Skin of body (tissue), 2 donors: ENCODE measurements around the gene HDGFL1. TPM values are rescaled to one million over a fixed set of nuclear protein-coding genes. Genes with fewer than 3 reads are reported as not detected.

ENCODE experiments used
- DNase-seq: peaks from one replicate; lab custom pipeline; 2025; lab: John Stamatoyannopoulos, UW
- total RNA-seq: library from RNA; depleted of rRNA; stranded (reverse); fragments of >200 nt; gene quantifications from one replicate; pipeline ENCODE4 v1.2.3, GENCODE V29; 2014

HDGFL1 gene
- total RNA-seq = not detected

DNA sequence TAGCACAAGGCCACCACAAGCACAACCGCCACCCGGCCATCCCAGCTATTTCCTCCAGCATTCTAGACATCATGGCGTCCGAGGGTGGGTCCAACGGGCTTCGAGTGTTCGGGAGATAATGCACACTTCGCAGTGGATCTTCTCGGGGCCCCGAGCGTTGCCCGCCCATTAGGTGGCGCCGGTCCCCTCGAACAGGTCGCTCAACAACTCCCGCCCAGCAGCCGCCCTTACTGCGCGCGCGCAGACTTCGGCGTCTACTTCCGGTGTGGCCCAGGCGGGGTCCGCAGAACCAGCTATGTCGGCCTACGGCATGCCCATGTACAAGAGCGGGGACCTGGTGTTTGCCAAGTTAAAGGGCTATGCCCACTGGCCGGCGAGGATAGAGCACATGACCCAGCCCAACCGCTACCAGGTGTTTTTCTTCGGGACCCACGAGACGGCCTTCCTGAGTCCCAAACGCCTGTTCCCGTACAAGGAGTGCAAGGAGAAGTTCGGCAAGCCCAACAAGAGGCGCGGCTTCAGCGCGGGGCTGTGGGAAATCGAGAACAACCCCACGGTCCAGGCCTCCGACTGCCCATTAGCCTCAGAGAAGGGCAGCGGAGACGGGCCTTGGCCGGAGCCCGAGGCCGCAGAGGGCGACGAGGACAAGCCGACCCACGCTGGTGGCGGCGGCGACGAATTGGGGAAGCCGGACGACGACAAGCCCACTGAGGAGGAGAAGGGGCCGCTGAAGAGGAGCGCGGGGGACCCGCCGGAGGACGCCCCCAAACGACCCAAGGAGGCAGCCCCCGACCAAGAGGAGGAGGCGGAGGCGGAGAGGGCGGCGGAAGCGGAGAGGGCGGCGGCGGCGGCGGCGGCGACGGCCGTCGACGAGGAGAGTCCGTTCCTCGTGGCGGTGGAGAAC, at the start of gene HDGFL1:
Gene HDGFL1 (plus strand): TSS at position 286 of the 904 bp plus-strand sequence. CDS start 10 bp downstream, at position 296.
- DNase-seq = no peak

DNA sequence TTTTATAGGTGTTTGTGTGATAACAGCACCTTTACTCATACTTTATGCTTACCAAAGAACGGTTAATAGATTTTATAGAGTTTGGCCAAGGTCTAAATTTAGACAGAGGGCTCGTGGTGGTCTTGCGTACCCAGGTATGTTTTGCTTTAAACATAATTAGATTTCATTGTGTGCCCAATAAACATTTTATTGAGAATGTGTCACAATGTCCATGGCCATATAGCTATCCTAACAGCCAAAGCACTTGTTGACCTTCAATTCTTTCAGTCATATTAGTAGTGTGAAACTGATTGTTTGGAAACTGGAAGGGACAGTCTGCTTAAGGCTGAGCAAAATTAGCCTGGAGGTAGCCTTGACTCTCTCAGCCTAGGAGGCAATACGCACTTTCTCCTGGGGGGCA, 48.3 kb upstream of the HDGFL1 start:
- DNase-seq = no peak

DNA sequence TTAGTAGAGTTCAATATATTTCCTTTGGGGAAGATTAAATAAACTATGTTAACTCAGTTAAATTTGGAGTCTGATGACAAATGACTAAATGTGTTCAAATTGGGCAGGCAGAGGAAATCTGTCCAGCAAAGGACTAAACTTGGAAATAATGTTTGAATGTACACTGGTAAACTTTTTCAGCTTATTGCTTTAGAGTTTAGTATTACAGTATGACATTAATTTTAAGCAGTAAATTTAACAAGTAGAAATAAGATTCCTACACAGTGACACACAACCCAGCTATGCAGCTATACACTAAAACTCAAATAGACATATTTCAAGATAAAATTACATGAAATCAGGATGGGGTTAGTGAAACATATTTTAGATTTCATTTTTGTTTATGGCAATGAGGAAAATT, 42.6 kb upstream of the HDGFL1 start:
- no peak for DNase-seq

DNA sequence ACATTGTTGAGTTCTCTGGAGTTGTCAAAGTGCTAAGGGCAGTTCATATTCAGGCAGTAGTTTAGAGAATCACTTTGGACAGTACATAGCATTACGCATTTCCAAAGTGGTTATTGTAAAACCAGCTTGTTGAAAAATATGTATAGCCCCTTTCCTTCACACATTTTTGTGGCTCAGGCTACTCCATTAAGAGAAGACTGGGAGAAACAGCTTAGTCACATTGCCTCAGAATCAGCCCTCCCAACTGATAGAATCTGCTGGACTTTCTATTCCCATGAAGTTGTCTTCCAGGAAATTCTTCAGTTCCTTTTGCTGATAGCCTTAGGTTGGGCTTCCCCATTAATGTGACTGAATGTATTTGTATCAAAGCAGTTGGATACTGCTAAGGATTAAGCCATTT, 39.5 kb upstream of the HDGFL1 start:
- DNase-seq = no peak

DNA sequence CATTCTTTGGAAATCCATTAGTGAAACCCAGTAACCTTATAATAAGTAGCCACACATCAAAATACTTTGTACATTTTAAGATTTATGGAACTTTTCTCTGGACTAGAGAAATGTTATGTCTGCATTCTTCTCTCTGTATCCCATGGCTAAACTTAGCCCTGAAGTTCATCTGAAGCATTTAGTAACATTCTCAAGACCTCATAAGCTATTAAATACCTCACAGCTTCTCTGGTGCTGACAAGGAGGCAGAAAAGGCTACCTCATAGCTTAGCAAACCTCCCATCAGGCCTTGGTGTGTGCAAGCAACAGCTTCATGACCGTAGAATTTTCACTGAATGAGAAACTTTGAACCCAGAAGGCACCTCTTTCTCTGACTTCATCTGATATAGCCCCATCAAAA, 38.9 kb upstream of the HDGFL1 start:
- DNase-seq = no peak

DNA sequence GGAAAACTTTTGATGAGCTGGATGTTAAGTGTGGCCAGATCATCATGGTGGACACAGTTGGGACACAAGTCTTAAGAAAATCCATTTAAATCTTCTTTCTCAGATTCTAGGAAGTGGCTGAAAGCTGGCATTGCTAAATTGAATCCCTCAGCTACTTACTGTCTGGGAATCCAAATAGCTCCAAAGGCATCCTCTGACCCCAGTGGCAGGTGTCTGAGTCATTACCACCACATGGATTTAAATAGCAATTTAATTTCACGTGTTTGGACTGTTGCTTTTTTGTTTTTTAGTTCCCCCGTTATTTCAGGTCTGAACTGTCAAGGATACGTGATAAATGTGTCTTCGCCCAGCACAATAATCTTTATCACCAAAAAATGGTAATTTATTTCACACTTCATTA, 33.2 kb upstream of the HDGFL1 start:
- no peak for DNase-seq

DNA sequence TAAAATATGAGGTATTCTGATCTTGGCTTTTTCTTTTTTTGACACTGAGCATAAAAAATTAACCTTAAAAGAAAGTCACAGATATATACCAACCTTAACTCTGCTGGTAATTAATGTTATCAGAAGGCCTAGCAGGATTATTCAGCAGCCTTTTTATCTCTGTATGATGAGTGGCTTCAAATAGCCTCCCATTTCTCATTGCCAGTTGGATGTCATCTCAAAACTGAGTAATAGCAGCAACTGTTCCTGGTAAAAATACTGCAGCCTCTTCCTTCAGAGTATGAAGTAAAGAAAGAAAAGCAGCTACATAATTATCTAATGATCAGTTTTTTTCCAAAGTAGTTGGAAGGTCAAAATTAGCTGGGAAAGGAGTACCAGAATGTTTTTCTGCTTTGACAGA, 24.9 kb upstream of the HDGFL1 start:
- no peak for DNase-seq

DNA sequence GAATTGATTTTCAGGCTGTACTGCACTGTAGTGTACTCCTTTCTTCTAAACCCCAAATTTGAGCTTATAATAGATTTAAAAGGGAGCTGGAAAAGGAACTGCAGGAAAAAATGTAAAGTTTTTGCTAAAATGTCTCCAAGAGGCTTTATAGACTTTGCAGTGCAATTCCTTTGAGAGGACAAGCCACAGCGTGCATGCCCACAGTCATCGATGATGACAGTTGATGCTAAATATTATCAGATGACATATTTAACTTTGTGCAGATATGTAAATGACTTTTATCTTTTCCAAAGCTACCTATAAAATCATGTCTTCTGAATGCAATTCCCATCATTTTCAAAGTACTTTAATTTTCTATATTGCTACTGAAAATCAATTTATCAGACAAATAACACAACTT, 24.3 kb upstream of the HDGFL1 start:
- DNase-seq = no peak

DNA sequence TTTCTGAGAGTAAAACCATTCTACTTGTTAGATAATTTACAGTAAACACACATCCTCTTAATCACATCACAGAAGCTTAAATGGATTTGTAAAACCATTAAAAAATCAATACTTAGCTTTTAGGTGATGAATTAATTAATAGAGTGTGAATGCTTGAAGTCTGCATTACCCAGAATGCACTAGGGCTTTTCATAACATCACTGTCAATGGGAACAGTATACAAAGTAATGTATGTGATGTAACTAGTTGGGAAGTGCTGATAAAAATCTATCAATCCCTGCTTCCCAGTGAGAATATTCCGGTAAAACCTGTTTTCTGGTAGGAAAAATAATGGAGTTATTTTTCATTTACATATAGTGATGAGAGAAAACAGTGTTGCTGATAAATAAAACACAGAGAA, 23.1 kb upstream of the HDGFL1 start:
- DNase-seq = no peak

DNA sequence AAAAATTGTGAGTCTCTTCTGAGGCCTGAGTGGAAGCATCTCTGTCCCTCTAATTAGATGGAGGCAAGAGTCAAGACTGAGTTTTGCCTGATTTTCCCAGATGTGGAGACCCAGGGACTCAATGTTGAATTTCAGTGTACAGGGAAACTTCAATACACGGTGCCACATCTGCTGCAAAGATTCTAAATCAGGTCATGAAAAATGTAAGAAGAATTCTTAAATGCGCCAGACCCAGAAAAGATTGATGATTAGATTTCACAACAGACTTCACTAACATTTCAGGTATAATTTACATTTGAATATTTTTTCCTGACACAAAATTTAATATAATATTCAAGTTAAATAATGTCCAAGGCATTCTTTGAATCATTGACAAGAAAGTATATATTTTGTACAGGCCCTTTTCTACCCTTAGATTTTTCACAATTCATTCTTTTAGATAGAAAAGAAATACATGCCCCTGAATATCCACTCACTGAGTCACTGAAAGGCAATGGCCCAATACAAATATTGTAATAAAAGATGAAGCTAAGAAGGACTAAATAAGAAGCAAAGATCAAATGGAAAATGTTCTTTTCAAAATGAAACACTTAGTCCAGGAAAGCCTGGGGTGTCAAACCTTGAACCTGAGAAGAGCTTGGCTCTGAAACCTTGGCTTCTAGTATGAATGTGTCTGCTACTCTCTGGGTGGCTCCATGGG, 18.2 kb upstream of the HDGFL1 start:
- DNase-seq = no peak

DNA sequence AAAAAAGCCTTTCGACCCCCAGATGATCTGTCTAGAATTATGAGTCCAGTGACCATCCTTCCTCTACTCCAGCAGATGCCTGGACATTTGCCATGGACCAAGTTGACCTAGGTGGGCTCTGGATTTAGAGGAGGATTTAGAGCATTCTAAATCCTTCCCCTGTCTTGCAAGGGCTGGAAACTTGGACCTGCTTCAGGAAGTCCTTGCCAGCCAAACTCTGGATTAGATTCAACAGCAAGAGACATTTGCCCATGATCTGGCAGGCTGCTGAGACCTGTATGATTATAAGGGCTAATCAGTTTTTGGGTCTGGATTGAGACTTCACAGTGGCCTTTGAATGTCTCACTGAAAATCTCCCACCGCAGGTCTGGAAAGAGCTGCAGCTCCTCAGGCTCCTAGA, 13.1 kb upstream of the HDGFL1 start:
- DNase-seq = no peak

DNA sequence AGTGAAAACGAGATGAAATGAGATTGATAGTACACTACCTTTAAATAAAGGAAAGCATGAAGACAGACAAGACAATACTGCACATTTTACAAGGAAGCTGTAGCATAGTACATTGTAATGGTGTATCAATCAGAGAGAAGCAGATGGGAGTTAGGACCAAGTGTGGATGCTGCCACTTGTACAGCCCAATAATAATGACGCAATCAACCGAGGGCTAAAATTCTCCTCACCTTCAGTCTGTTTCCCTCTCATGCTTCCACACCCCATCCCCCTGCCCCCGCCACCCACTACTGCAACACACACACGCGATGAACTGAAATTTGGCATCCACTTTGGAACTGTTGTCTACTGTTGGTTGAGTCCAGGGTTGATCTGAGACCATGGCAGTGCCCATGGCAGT, 12.4 kb upstream of the HDGFL1 start:
- no peak for DNase-seq

DNA sequence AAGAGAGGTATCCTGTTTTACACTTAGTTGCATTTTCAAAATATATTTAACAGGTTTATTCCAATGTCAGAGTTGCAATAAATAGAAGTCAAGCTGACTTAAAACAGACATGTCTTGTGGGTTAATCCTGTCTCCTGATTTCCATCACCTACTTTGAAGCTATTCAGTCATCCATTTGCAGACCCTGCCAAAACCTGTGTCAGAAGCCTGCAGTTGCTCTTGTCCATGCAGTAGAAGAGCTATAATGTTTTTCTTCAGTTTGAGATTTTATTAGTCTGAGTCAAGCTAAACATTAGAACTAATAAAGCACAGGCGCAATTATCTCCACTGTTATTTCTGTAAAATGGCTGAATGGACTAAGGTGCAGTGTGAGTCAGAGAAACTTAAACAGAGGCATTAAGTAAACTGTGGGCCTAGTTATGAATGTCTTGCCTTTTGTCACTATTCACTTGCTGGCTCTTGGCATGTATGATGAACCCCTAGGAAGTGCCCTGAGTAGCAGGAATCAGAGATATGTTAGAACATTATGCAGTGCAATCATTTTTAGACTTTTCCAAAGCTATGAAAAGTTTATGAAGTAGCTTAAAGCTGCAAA, 11.0 kb upstream of the HDGFL1 start:
- DNase-seq = no peak

DNA sequence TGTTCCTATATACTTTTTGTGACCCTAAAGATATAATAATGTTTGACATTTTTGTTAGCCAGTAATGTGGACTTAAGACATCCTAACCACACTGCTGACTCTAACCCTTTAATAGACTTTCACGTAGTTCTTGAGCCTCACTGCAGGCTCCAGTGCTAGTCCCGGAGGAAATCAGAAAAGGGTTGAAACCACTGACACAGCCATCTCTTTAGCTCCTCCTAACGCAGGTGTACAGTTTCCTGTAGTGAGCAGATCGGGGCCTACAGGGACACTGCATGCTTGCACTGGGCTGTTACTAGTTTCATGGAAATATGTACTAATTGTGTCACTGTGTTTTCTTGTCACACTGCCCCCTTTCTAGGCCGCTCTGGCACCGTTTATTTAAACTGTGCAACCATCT, 512 bp upstream of the HDGFL1 start:
- DNase-seq = no peak

DNA sequence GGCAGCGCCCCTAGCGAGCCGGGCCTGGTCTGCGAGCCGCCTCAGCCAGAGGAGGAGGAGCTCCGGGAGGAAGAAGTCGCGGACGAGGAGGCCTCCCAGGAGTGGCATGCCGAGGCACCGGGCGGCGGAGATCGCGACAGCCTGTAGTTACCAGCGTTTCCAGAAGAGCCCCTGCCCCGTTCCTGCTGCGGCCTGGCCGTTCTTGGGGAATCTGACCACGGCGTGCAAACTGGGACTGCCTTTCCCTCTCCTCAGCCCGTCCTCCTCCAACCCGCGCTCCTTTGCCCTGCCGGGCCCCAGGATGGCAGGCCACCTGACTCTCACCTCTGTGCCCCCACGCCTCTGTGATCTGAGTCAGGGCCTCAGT, 802 bp downstream of the HDGFL1 start:
- DNase-seq = no peak

DNA sequence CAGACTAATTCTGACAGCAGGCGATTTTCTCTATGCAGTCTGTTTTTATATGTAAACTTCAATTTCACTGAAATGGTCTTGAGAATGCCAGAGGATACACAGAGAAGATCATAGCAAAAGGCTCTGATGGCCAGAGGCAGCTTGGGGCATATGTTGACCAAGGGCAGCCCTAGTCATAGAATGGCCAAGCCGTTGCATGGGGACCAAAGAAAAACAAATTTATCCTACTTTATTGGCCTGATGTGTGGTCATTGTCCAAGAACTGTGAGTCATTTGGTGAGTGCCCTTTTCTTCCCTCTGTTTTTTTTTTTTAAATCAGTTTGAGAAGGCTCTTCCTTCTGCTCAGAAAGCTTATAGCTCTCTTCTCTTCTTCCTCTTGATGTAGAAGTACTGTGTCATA, 5.8 kb downstream of the HDGFL1 start:
- DNase-seq = no peak

DNA sequence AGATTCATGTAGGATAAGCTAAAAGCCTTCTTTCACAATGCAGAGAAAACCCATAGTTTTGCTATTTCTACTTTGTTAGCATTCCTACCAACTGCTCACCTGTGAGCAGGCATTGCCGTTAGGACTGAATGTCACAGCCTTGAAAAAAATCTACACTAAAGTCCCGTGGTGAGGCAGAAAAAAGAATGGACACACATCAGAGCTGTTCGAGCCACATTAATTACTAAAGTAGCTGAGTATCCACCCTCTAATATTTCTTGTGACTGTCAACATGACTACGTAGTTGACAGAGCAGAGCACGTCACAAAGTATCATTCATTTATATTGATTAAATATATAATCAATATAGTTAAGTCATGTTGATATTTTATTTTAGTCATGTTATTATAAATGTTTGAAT, 10.1 kb downstream of the HDGFL1 start:
- DNase-seq = no peak

DNA sequence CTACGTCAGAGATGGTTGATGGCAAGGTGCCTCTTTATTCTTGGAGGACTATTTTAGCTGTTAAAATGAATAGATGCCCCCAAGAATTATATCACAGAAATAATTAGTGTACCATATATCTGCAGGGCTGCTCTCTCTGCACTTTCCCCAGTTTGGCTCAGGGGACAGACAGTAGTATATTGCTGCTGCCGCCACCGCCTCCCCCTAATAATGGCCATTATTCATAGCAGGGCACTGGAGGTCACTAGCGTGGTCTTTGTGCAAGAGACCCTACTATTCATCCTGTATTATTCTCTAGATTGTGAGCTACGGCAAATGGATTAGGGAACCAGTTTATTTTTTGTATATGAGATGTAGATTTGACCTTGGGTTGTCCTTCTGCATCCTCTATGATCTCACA, 11.0 kb downstream of the HDGFL1 start:
- DNase-seq = no peak

DNA sequence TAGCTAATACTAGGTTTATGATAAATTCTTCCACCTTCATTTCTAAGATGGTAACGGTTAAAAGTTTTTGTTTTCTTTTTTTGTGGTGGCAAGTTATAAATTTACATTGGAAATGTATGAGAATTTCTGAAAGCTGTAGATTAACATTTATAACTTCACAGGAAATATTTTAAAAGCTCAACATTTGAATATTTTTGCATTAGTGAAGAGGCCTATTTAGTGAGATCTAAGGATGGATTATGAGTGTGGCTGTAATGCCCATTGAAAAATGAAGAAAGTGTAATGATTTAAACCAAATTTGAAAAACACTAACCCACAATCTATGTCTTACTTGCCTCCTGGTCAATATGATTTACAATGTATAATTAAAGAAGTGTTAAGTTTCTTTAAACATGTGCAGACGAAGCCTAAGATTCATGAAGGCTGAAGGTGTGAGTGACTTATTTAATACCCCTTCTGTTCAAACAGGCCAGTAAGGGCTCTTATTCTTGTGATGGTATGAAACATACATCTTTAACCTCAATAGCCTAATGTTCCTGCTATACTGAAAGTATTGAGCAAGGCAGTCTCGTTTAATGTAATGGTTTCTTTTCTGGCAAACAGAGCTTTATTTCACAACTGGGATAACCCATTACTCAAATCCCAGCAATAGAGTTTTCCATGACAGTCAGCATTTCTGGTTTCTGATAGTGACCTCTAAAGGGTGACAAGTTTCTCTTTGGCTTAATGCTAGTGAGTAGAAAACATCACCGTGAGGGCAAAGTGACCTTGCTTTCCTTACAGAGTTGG, 13.2 kb downstream of the HDGFL1 start:
- DNase-seq = no peak

DNA sequence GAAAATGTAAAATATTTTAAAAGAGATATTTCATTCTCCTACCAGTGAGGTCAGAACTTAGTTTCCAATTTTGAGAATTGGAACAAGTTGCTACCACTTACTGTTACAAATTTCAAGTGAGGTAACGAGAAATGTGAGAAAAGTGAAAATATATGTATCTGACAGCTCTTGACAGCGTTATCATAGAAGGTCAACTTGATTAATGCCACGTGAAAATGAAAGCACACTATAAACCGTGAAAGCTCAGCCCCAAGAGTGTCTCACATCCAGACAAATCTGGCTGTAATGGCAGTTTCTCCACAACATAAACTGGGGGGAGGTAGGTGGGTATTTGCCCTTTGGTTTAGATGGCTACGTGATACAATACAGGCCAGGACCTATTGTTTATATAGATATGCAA, 13.9 kb downstream of the HDGFL1 start:
- no peak for DNase-seq

DNA sequence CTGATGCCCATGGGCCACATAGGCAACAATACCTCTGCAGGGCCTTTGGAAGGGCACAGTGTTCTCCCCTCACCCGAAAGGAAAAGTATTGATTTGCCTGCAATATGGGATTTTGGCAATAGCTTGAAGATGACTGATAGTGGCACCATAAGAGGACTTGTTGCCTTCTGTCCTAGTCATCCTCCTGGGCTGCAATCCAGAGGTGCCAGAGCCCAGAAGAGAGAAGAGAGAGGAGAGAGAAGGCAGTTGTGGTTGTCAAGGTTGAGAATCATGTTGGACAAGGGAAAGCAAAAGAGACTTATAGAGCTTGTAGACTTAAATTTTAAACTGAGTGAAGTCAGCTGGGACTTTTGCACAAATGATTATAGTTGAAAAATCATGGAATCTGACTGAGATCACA, 14.6 kb downstream of the HDGFL1 start:
- DNase-seq = no peak

DNA sequence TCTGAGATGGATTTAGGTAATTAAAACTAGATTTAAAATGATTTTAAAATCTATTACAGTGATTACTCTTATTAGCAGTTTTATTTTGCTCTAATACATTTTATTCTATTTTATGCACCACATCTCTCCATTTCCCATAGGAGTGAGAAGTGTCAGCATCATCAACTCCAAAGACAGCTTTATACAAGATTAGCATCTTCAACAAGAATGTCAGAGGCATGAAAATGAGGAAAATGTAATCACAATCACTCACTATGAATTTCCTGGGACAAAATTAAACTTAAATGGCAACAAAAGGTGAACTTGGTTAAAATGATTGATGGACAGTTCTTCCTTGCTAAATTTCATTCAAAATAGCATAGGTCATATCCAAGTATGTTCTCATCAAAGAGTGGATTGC, 19.8 kb downstream of the HDGFL1 start:
- no peak for DNase-seq
